HEK293 (cell line): ENCODE measurements around the gene GANAB.

Source experiments
- FEZF1 ChIP-seq: fragments of 450-650 bp; formaldehyde crosslinking; IDR thresholded peaks from 2 replicates; pipeline ENCODE4 v1.5.1; 2016; ENCODE audit warnings: missing biosample characterization, missing genetic modification characterization
- KLF10 ChIP-seq: fragments of 450-650 bp; IDR thresholded peaks from 2 replicates; pipeline ENCODE4 v1.5.1; 2018; ENCODE audit warnings: missing biosample characterization, mild to moderate bottlenecking, missing genetic modification characterization
- PRDM1 ChIP-seq: fragments of 450-650 bp; formaldehyde crosslinking; IDR thresholded peaks from 2 replicates; pipeline ENCODE4; 2016; ENCODE audit warnings: missing biosample characterization, missing genetic modification characterization
- SP2 ChIP-seq: fragments of 450-650 bp; formaldehyde crosslinking; IDR thresholded peaks from 2 replicates; pipeline ENCODE4 v1.5.1; 2016; ENCODE audit warnings: missing biosample characterization, missing genetic modification characterization
- ZBTB17 ChIP-seq: fragments of 450-650 bp; formaldehyde crosslinking; IDR thresholded peaks from 2 replicates; pipeline ENCODE4 v1.5.1; 2016; ENCODE audit warnings: missing biosample characterization, missing genetic modification characterization
- ZBTB21 ChIP-seq: fragments of 450-650 bp; formaldehyde crosslinking; IDR thresholded peaks from 2 replicates; pipeline ENCODE4 v1.5.1; 2017; ENCODE audit warnings: missing biosample characterization, missing genetic modification characterization
- ZBTB48 ChIP-seq: fragments of 450-650 bp; formaldehyde crosslinking; IDR thresholded peaks from 2 replicates; pipeline ENCODE4 v1.5.1; 2016; ENCODE audit warnings: missing biosample characterization, missing genetic modification characterization
- ZBTB6 ChIP-seq: fragments of 450-650 bp; formaldehyde crosslinking; IDR thresholded peaks from 2 replicates; pipeline ENCODE4 v1.5.1; 2017; ENCODE audit warnings: missing biosample characterization, missing genetic modification characterization
- ZBTB7A ChIP-seq: fragments of 450-650 bp; formaldehyde crosslinking; IDR thresholded peaks from 2 replicates; pipeline ENCODE4 v1.5.1; 2016; ENCODE audit warnings: low read depth, missing biosample characterization, missing genetic modification characterization
- ZFHX2 ChIP-seq: fragments of 450-650 bp; formaldehyde crosslinking; conservative IDR thresholded peaks from 2 replicates; pipeline ENCODE4 v1.5.1; 2016; ENCODE audit warnings: missing biosample characterization, missing genetic modification characterization
- ZNF214 ChIP-seq: fragments of 450-650 bp; formaldehyde crosslinking; IDR thresholded peaks from 2 replicates; pipeline ENCODE4 v1.5.1; 2017; ENCODE audit warnings: missing biosample characterization, mild to moderate bottlenecking, missing genetic modification characterization, borderline replicate concordance
- ZNF366 ChIP-seq: fragments of 450-650 bp; formaldehyde crosslinking; conservative IDR thresholded peaks from 2 replicates; pipeline ENCODE4 v1.5.1; 2016; ENCODE audit warnings: missing biosample characterization, missing genetic modification characterization
- ZNF398 ChIP-seq: fragments of 450-650 bp; formaldehyde crosslinking; IDR thresholded peaks from 2 replicates; pipeline ENCODE4 v1.5.1; 2017; ENCODE audit warnings: missing biosample characterization, missing genetic modification characterization
- ZNF510 ChIP-seq: fragments of 450-650 bp; formaldehyde crosslinking; IDR thresholded peaks from 2 replicates; pipeline ENCODE4 v1.5.1; 2018; ENCODE audit warnings: mild to moderate bottlenecking, missing genetic modification characterization, missing biosample characterization; ENCODE audit not compliant: insufficient replicate concordance
- ZNF549 ChIP-seq: fragments of 450-650 bp; IDR thresholded peaks from 2 replicates; pipeline ENCODE4 v1.5.1; 2018; ENCODE audit warnings: missing biosample characterization, missing genetic modification characterization, mild to moderate bottlenecking, inconsistent platforms, moderate library complexity
- ZNF558 ChIP-seq: fragments of 450-650 bp; formaldehyde crosslinking; IDR thresholded peaks from 2 replicates; pipeline ENCODE4 v1.5.1; 2016; ENCODE audit warnings: missing biosample characterization, missing genetic modification characterization
- ZNF571 ChIP-seq: fragments of 450-650 bp; formaldehyde crosslinking; IDR thresholded peaks from 2 replicates; pipeline ENCODE4 v1.5.0; 2017; ENCODE audit warnings: missing biosample characterization, missing genetic modification characterization
- ZNF585B ChIP-seq: fragments of 450-650 bp; formaldehyde crosslinking; IDR thresholded peaks from 2 replicates; pipeline ENCODE4 v1.5.1; 2016; ENCODE audit warnings: missing biosample characterization, missing genetic modification characterization
- ZNF610 ChIP-seq: fragments of 450-650 bp; formaldehyde crosslinking; IDR thresholded peaks from 2 replicates; pipeline ENCODE4 v1.5.1; 2016; ENCODE audit warnings: missing biosample characterization, missing genetic modification characterization, borderline replicate concordance
- ZNF658 ChIP-seq: fragments of 450-650 bp; formaldehyde crosslinking; IDR thresholded peaks from 2 replicates; pipeline ENCODE4; 2016; ENCODE audit warnings: missing biosample characterization, missing genetic modification characterization
- ZNF777 ChIP-seq: fragments of 450-650 bp; formaldehyde crosslinking; IDR thresholded peaks from 2 replicates; pipeline ENCODE4 v1.5.1; 2017; ENCODE audit warnings: missing biosample characterization, missing genetic modification characterization, borderline replicate concordance
- ZSCAN30 ChIP-seq: fragments of 450-650 bp; IDR thresholded peaks from 2 replicates; pipeline ENCODE4 v1.5.1; 2018; ENCODE audit warnings: missing biosample characterization, mild to moderate bottlenecking, missing genetic modification characterization, moderate library complexity
- TF ChIP-seq, protein P1 (sequence below): fragments of 450-650 bp; formaldehyde crosslinking; IDR thresholded peaks from 2 replicates; pipeline ENCODE4 v1.5.1; 2016; ENCODE audit warnings: missing biosample characterization, missing genetic modification characterization
- TF ChIP-seq, protein P2 (sequence below): fragments of 450-650 bp; formaldehyde crosslinking; IDR thresholded peaks from 2 replicates; pipeline ENCODE4 v1.5.1; 2016; ENCODE audit warnings: missing biosample characterization, missing genetic modification characterization
- TF ChIP-seq, protein P3 (sequence below): fragments of 450-650 bp; formaldehyde crosslinking; IDR thresholded peaks from 2 replicates; pipeline ENCODE4 v1.5.1; 2016; ENCODE audit warnings: missing biosample characterization, missing genetic modification characterization
- TF ChIP-seq, protein P4 (sequence below): fragments of 450-650 bp; formaldehyde crosslinking; IDR thresholded peaks from 2 replicates; pipeline ENCODE4 v1.5.1; 2016; ENCODE audit warnings: missing biosample characterization, missing genetic modification characterization
- TF ChIP-seq, protein P5 (sequence below): fragments of 450-650 bp; formaldehyde crosslinking; IDR thresholded peaks from 2 replicates; pipeline ENCODE4 v1.5.1; 2016; ENCODE audit warnings: missing biosample characterization, missing genetic modification characterization

GANAB gene

DNA sequence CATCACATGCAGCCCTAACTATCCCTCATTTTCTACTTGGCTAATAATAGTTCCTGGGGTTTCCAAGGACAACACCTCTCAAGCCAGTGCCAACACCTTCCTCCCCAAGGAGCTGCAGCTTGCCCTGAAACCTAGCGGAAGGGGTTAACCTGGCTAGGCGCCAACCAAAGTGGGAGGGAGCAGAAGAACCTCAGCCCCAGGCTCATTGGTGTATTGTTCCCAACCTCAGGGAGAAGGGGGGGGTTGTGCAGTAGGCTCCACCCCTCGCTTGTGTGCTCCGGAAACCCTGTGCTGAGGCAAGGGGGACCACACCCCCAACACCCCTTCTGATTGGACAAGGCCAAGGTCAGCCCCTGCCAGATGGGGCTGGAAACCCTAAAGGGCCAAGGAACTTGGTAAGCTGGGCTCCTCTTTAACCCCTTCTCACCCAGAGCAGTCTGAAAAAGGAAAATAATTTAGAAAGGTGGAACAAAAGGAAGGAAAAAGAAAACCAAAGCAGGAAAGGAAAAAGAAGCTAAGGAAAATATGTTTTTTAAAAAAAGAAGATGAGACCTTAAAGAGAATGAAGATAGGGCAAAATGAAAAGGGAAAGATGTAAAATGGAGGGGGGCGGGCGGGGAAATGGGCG lies 47.2 kb downstream of the GANAB start (continued):
- TF ChIP-seq ZNF571 (no peak), ZNF398 (tag by site-specific recombination) (peak; percentile 58), PRDM1 (tag by site-specific recombination) (peak; percentile 87), ZBTB21 (no peak), ZNF366 (tag by site-specific recombination) (peak; percentile 76), ZNF549 (tag by site-specific recombination) (no peak), KLF10 (peak; percentile 88; the same call in 1 of the 2 replicates), ZNF510 (tag by site-specific recombination) (no peak), ZNF610 (tag by site-specific recombination) (no peak), ZBTB6 (tag by site-specific recombination) (no peak), ZBTB48 (tag by site-specific recombination) (no peak), ZNF214 (tag by site-specific recombination) (no peak), ZNF558 (tag by site-specific recombination) (no peak), SP2 (tag by site-specific recombination) (peak; percentile 92), ZFHX2 (0 out of 2 replicates have a peak, but pooled peaks have one; percentile 7), ZBTB17 (tag by site-specific recombination) (peak; percentile 86), ZNF777 (tag by site-specific recombination) (no peak), FEZF1 (no peak; the same call in 1 of the 2 replicates), ZNF585B (no peak), ZBTB7A (no peak), ZNF658 (tag by site-specific recombination) (no peak), ZSCAN30 (tag by site-specific recombination) (0 out of 2 replicates have a peak, but pooled peaks have one; percentile 15)
- TF ChIP-seq, protein P1, sequence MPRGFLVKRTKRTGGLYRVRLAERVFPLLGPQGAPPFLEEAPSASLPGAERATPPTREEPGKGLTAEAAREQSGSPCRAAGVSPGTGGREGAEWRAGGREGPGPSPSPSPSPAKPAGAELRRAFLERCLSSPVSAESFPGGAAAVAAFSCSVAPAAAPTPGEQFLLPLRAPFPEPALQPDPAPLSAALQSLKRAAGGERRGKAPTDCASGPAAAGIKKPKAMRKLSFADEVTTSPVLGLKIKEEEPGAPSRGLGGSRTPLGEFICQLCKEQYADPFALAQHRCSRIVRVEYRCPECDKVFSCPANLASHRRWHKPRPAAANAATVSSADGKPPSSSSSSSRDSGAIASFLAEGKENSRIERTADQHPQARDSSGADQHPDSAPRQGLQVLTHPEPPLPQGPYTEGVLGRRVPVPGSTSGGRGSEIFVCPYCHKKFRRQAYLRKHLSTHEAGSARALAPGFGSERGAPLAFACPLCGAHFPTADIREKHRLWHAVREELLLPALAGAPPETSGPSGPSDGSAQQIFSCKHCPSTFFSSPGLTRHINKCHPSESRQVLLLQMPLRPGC (tag by site-specific recombination) = 0 out of 2 replicates have a peak, but pooled peaks have one; percentile 8
- TF ChIP-seq, protein P2, sequence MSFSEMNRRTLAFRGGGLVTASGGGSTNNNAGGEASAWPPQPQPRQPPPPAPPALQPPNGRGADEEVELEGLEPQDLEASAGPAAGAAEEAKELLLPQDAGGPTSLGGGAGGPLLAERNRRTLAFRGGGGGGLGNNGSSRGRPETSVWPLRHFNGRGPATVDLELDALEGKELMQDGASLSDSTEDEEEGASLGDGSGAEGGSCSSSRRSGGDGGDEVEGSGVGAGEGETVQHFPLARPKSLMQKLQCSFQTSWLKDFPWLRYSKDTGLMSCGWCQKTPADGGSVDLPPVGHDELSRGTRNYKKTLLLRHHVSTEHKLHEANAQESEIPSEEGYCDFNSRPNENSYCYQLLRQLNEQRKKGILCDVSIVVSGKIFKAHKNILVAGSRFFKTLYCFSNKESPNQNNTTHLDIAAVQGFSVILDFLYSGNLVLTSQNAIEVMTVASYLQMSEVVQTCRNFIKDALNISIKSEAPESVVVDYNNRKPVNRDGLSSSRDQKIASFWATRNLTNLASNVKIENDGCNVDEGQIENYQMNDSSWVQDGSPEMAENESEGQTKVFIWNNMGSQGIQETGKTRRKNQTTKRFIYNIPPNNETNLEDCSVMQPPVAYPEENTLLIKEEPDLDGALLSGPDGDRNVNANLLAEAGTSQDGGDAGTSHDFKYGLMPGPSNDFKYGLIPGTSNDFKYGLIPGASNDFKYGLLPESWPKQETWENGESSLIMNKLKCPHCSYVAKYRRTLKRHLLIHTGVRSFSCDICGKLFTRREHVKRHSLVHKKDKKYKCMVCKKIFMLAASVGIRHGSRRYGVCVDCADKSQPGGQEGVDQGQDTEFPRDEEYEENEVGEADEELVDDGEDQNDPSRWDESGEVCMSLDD (tag by site-specific recombination) = peak; percentile 81; the same call in 1 of the 2 replicates
- TF ChIP-seq, protein P3, sequence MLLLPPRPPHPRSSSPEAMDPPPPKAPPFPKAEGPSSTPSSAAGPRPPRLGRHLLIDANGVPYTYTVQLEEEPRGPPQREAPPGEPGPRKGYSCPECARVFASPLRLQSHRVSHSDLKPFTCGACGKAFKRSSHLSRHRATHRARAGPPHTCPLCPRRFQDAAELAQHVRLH (tag by site-specific recombination) = 0 out of 2 replicates have a peak, but pooled peaks have one; percentile 41
- TF ChIP-seq, protein P4, sequence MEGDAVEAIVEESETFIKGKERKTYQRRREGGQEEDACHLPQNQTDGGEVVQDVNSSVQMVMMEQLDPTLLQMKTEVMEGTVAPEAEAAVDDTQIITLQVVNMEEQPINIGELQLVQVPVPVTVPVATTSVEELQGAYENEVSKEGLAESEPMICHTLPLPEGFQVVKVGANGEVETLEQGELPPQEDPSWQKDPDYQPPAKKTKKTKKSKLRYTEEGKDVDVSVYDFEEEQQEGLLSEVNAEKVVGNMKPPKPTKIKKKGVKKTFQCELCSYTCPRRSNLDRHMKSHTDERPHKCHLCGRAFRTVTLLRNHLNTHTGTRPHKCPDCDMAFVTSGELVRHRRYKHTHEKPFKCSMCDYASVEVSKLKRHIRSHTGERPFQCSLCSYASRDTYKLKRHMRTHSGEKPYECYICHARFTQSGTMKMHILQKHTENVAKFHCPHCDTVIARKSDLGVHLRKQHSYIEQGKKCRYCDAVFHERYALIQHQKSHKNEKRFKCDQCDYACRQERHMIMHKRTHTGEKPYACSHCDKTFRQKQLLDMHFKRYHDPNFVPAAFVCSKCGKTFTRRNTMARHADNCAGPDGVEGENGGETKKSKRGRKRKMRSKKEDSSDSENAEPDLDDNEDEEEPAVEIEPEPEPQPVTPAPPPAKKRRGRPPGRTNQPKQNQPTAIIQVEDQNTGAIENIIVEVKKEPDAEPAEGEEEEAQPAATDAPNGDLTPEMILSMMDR = no peak
- TF ChIP-seq, protein P5, sequence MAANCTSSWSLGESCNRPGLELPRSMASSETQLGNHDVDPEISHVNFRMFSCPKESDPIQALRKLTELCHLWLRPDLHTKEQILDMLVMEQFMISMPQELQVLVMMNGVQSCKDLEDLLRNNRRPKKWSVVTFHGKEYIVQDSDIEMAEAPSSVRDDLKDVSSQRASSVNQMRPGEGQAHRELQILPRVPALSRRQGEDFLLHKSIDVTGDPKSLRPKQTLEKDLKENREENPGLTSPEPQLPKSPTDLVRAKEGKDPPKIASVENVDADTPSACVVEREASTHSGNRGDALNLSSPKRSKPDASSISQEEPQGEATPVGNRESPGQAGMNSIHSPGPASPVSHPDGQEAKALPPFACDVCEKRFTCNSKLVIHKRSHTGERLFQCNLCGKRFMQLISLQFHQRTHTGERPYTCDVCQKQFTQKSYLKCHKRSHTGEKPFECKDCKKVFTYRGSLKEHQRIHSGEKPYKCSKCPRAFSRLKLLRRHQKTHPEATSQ (tag by site-specific recombination) = no peak
